Keratinocyte (primary cell): ENCODE data around the gene ADGRV1. TPM values are rescaled to one million over a fixed set of nuclear protein-coding genes. Genes with fewer than 3 reads are reported as not detected.

Experiments used
- DNase-seq: peaks from one replicate; pipeline ENCODE4 v3.0.0-alpha.2; 2011; ENCODE audit warnings: low read depth, missing footprints, low spot score
- FAIRE-seq: peaks from 2 replicates; lab custom pipeline; 2011; peaks lifted over from hg19 to GRCh38; lab: Jason Lieb, UNC
- H2AFZ ChIP-seq: 2 replicates; pipeline ENCODE4 v1.6.0; 2012; ENCODE audit warnings: low read length, control low read depth, inconsistent platforms; ENCODE audit not compliant: control insufficient read depth
- H3K27ac ChIP-seq: 2 replicates; pipeline ENCODE4 v1.5.1; 2011; ENCODE audit warnings: low read length; ENCODE audit not compliant: control insufficient read depth, insufficient read depth
- H3K27me3 ChIP-seq: 3 replicates; pipeline ENCODE4 v1.6.0; 2011; ENCODE audit warnings: low read length; ENCODE audit not compliant: control insufficient read depth, insufficient read depth; ENCODE audit errors: extremely low read depth
- H3K36me3 ChIP-seq, 2 experiments: 2 replicates in 1 of 2; 3 replicates in 1 of 2; pipeline ENCODE4 v1.5.1; 2011; ENCODE audit warnings: low read length in 2 of 2, mild to moderate bottlenecking in 1 of 2; ENCODE audit not compliant: control insufficient read depth in 2 of 2, insufficient read depth in 2 of 2; ENCODE audit errors: extremely low read depth in 1 of 2
- H3K4me1 ChIP-seq: 3 replicates; pipeline ENCODE4 v1.5.1; 2011; ENCODE audit warnings: low read length; ENCODE audit not compliant: control insufficient read depth, insufficient read depth; ENCODE audit errors: extremely low read depth
- H3K4me2 ChIP-seq: 3 replicates; pipeline ENCODE4 v1.6.0; 2011; ENCODE audit warnings: low read depth, low read length; ENCODE audit not compliant: control insufficient read depth, insufficient read depth; ENCODE audit errors: extremely low read depth
- H3K4me3 ChIP-seq, 3 experiments: fragments of 200-600 bp in 1 of 3; sonication (generic) in 1 of 3; 2 replicates in 2 of 3; 3 replicates in 1 of 3; pipeline ENCODE4 v1.5.1; 2011 to 2016; ENCODE audit warnings: low read length in 3 of 3, mild to moderate bottlenecking in 3 of 3, control low read depth in 2 of 3, inconsistent platforms in 1 of 3, low read depth in 1 of 3, mixed read lengths in 1 of 3, mixed run types in 1 of 3, moderate library complexity in 1 of 3; ENCODE audit not compliant: control insufficient read depth in 2 of 3, insufficient read depth in 2 of 3; ENCODE audit errors: extremely low read depth in 1 of 3
- H3K79me2 ChIP-seq: 2 replicates; pipeline ENCODE4 v1.6.0; 2012; ENCODE audit warnings: low read length; ENCODE audit not compliant: control insufficient read depth, insufficient read depth
- H3K9ac ChIP-seq: 3 replicates; pipeline ENCODE4 v1.6.0; 2011; ENCODE audit warnings: low read length; ENCODE audit not compliant: control insufficient read depth, insufficient read depth; ENCODE audit errors: extremely low read depth
- H3K9me1 ChIP-seq: 3 replicates; pipeline ENCODE4 v1.6.0; 2011; ENCODE audit warnings: low read length; ENCODE audit not compliant: control insufficient read depth, insufficient read depth; ENCODE audit errors: extremely low read depth
- H3K9me3 ChIP-seq: 2 replicates; pipeline ENCODE4 v1.5.1; 2012; ENCODE audit warnings: low read depth, low read length; ENCODE audit not compliant: control insufficient read depth
- H4K20me1 ChIP-seq: 3 replicates; pipeline ENCODE4 v1.6.0; 2011; ENCODE audit warnings: low read length; ENCODE audit not compliant: control insufficient read depth, insufficient read depth; ENCODE audit errors: extremely low read depth
- EZH2 ChIP-seq: IDR thresholded peaks from one replicate; pipeline ENCODE4 v1.6.1; 2012; ENCODE audit warnings: inconsistent platforms, mild to moderate bottlenecking, low read length, moderate library complexity
- dilution Hi-C: fragments of 300-500 bp; cut with MboI; formaldehyde crosslinking; loops from one replicate; pipeline ENCODE4 v1.7.0; 2020; ENCODE audit warnings: low sequenced_read_pairs; ENCODE audit not compliant: extremely low pct_ligation_motif_present
- polyA plus RNA-seq, 5 experiments: library from polyadenylated mRNA; depleted of rRNA in 3 of 5; stranded (reverse) in 3 of 5; stranded (forward) in 1 of 5; unstranded in 1 of 5; fragments of >200 nt; gene quantifications; 1 replicate in 1 of 5; 2 replicates in 3 of 5; 3 replicates in 1 of 5; pipeline versions ENCODE4 v1.2.1 to v1.2.3, GENCODE V29; 2011 to 2012; ENCODE audit warnings: missing spikeins in 2 of 5, low read depth in 1 of 5, low replicate concordance in 1 of 5
- TF ChIP-seq, protein P1 (sequence below), 3 experiments: IDR thresholded peaks in 1 of 3; conservative IDR thresholded peaks in 1 of 3; optimal IDR thresholded peaks in 1 of 3; 2 replicates in 2 of 3; 3 replicates in 1 of 3; pipeline versions ENCODE3 to v1.5.1; 2011; ENCODE audit warnings: low read length in 3 of 3, mild to moderate bottlenecking in 3 of 3, moderate library complexity in 2 of 3, control low read depth in 1 of 3, inconsistent platforms in 1 of 3; ENCODE audit not compliant: insufficient read depth in 2 of 3; ENCODE audit errors: extremely low read depth in 1 of 3

Gene ADGRV1
- polyA plus RNA-seq, 1 donor (not counting 4 experiments of a cell fraction or from before 2014, with no cell fraction given), result 0.05 TPM

DNA sequence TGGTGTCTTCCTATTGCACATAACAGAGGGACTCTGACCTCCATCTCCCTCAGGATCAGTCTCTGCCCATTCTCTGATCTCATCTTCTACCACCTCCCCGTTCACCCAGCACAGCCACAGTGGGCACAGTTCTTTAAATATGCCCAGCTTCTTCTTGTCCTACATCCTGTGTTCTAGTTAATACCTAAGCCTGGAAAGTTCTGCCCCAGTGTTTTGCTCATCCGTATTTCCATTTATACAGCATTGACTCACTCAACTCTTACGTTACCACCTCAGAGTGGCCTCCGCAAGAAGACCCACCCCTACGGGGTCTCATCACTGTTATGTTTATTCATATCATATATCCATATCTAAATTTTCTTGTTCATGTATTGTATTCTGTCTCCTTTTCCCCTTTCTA lies 315.5 kb downstream of the ADGRV1 start:
- DNase-seq (no peak), FAIRE-seq (no peak)
- H3K9me1 ChIP-seq, result no peaks in the 10 kb centered on the region
- no peak overlapping the region for H2AFZ ChIP-seq
- no peaks in the 10 kb centered on the region for H3K9me3 ChIP-seq
- no peak overlapping the region for H3K4me2 ChIP-seq
- no peaks in the 10 kb centered on the region for H3K36me3 ChIP-seq
- no peak overlapping the region for H3K27ac ChIP-seq
- no peaks in the 10 kb centered on the region for H3K79me2 ChIP-seq
- H3K9ac ChIP-seq, result no peak overlapping the region
- H3K27me3 ChIP-seq, result no peaks in the 10 kb centered on the region
- dilution Hi-C loops, result no loop called here
- H3K4me1 ChIP-seq, result no peaks in the 10 kb centered on the region
- TF ChIP-seq, protein P1, sequence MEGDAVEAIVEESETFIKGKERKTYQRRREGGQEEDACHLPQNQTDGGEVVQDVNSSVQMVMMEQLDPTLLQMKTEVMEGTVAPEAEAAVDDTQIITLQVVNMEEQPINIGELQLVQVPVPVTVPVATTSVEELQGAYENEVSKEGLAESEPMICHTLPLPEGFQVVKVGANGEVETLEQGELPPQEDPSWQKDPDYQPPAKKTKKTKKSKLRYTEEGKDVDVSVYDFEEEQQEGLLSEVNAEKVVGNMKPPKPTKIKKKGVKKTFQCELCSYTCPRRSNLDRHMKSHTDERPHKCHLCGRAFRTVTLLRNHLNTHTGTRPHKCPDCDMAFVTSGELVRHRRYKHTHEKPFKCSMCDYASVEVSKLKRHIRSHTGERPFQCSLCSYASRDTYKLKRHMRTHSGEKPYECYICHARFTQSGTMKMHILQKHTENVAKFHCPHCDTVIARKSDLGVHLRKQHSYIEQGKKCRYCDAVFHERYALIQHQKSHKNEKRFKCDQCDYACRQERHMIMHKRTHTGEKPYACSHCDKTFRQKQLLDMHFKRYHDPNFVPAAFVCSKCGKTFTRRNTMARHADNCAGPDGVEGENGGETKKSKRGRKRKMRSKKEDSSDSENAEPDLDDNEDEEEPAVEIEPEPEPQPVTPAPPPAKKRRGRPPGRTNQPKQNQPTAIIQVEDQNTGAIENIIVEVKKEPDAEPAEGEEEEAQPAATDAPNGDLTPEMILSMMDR (optimal IDR thresholded peaks at IDR 0.05 in 1 of 3, IDR thresholded peaks at IDR 0.05 in 1 of 3, conservative IDR thresholded peaks at IDR 0.05 in 1 of 3; ENCODE audit: extremely low read depth in 1 of 3, insufficient read depth in 2 of 3, low read length in 3 of 3), result no peak
- TF ChIP-seq EZH2, result no peak
- no peaks in the 10 kb centered on the region for H4K20me1 ChIP-seq
- no peak overlapping the region for H3K4me3 ChIP-seq

DNA sequence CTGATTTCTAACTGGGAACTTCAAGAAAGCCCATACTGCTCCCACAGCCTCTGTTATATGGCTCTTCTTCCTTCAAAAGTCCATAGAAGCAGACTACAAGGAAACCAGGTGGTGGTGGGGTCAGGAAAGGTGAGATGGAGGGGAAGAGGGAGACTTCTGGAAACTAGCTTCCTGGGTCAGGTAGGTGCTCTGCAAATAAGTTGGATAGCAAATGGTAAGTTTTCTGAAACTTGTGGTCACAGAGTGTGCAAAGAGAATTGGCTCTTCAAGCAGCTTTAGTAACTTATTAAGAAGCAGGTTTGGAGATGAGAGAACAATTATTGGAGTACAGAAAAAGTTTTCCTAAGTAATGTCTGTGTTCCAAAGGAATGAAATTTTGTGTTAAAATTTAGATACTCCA lies 316.9 kb downstream of the ADGRV1 start:
- Histone ChIP-seq H3K9ac (no peak overlapping the region), H3K9me1 (no peaks in the 10 kb centered on the region), H3K27me3 (no peaks in the 10 kb centered on the region), H3K4me1 (no peaks in the 10 kb centered on the region), H3K9me3 (no peaks in the 10 kb centered on the region), H4K20me1 (no peaks in the 10 kb centered on the region), H3K36me3 (no peaks in the 10 kb centered on the region), H3K27ac (no peak overlapping the region), H2AFZ (no peak overlapping the region), H3K79me2 (no peaks in the 10 kb centered on the region), H3K4me2 (no peak overlapping the region), H3K4me3 (no peak overlapping the region)
- FAIRE-seq (no peak), DNase-seq (no peak)
- TF ChIP-seq EZH2, result no peak
- TF ChIP-seq, protein P1 (optimal IDR thresholded peaks at IDR 0.05 in 1 of 3, IDR thresholded peaks at IDR 0.05 in 1 of 3, conservative IDR thresholded peaks at IDR 0.05 in 1 of 3; ENCODE audit: extremely low read depth in 1 of 3, insufficient read depth in 2 of 3, low read length in 3 of 3), result no peak
- dilution Hi-C loops, result loop anchor here (25.0 kb wide), 1 partner anchor 512 kb away; the partner anchor contains the start of gene ARRDC3
